ENCODE results near the gene LBP.
"Not testable (repeated sequence)": the region's sequence is repeated elsewhere in the genome, so short reads cannot be mapped to it uniquely, and the experiment has no call there.

The LBP gene

GRCh38 chr20:38383147-38383546 is 36.9 kb downstream of the LBP start:
- no peak for DNase-seq (ENCODE audit: extremely low spot score, insufficient read length, low read depth)
- FAIRE-seq: no peak

- no peak for DNase-seq (ENCODE audit: extremely low spot score, insufficient read length, low read depth)
- FAIRE-seq: no peak
Measured at GRCh38 chr20:38386004-38386403, 39.7 kb downstream of the LBP start.

GRCh38 chr20:38386851-38387250 is 40.6 kb downstream of the LBP start:
- no peak for FAIRE-seq
- DNase-seq (ENCODE audit: extremely low spot score, insufficient read length, low read depth): no peak

GRCh38 chr20:38387953-38388352 is 41.7 kb downstream of the LBP start:
- FAIRE-seq (no peak), DNase-seq (ENCODE audit: extremely low spot score, insufficient read length, low read depth) (no peak)

GRCh38 chr20:38392356-38392755 is 46.1 kb downstream of the LBP start:
- DNase-seq (ENCODE audit: extremely low spot score, insufficient read length, low read depth): no peak
- FAIRE-seq: no peak

GRCh38 chr20:38393259-38393658 is 47.0 kb downstream of the LBP start:
- FAIRE-seq (no peak), DNase-seq (ENCODE audit: extremely low spot score, insufficient read length, low read depth) (no peak)

GRCh38 chr20:38395165-38395564 is 48.9 kb downstream of the LBP start:
- DNase-seq (ENCODE audit: extremely low spot score, insufficient read length, low read depth) (no peak), FAIRE-seq (no peak)

- DNase-seq (ENCODE audit: extremely low spot score, insufficient read length, low read depth); FAIRE-seq: not testable (repeated sequence)
Measured at GRCh38 chr20:38395751-38396395, 49.6 kb downstream of the LBP start.

- no peak for DNase-seq (ENCODE audit: extremely low spot score, insufficient read length, low read depth)
- FAIRE-seq: no peak
Measured at GRCh38 chr20:38402089-38402488, 55.8 kb downstream of the LBP start.

- no peak for FAIRE-seq
- no peak for DNase-seq (ENCODE audit: extremely low spot score, insufficient read length, low read depth)
Measured at GRCh38 chr20:38402816-38403215, 56.5 kb downstream of the LBP start.

- no peak for DNase-seq (ENCODE audit: extremely low spot score, insufficient read length, low read depth)
- no peak for FAIRE-seq
Measured at GRCh38 chr20:38404016-38404415, 57.7 kb downstream of the LBP start.

GRCh38 chr20:38405132-38405531 is 58.9 kb downstream of the LBP start:
- no peak for FAIRE-seq
- DNase-seq (ENCODE audit: extremely low spot score, insufficient read length, low read depth): no peak

- no peak for FAIRE-seq
Measured at GRCh38 chr20:38406476-38406875, 60.2 kb downstream of the LBP start.

GRCh38 chr20:38407321-38407720 is 61.0 kb downstream of the LBP start:
- DNase-seq (ENCODE audit: extremely low spot score, insufficient read length, low read depth): no peak
- FAIRE-seq: no peak

More at GRCh38 chr20:38406476-38406875, 60.2 kb downstream of the LBP start:
- DNase-seq (ENCODE audit: extremely low spot score, insufficient read length, low read depth): no peak

GRCh38 chr20:38407822-38408221 is 61.5 kb downstream of the LBP start:
- not testable (repeated sequence) for DNase-seq (ENCODE audit: extremely low spot score, insufficient read length, low read depth); FAIRE-seq

- FAIRE-seq: no peak
- DNase-seq (ENCODE audit: extremely low spot score, insufficient read length, low read depth): no peak
Measured at GRCh38 chr20:38412877-38413577, 66.7 kb downstream of the LBP start.

GRCh38 chr20:38414769-38415450 is 68.6 kb downstream of the LBP start:
- DNase-seq (ENCODE audit: extremely low spot score, insufficient read length, low read depth): no peak
- FAIRE-seq: no peak

- no peak for DNase-seq (ENCODE audit: extremely low spot score, insufficient read length, low read depth)
- no peak for FAIRE-seq
Measured at GRCh38 chr20:38418509-38419204, 72.4 kb downstream of the LBP start.

GRCh38 chr20:38420388-38421085 is 74.3 kb downstream of the LBP start:
- FAIRE-seq (no peak), DNase-seq (ENCODE audit: extremely low spot score, insufficient read length, low read depth) (no peak)

GRCh38 chr20:38421915-38422314 is 75.6 kb downstream of the LBP start:
- FAIRE-seq: no peak
- no peak for DNase-seq (ENCODE audit: extremely low spot score, insufficient read length, low read depth)
